K562 (cell line): ENCODE results near the gene SMC6. TPM values are rescaled to one million over a fixed set of nuclear protein-coding genes. Genes with fewer than 3 reads are reported as not detected.

Experiments
- ATAC-seq: fragments of 200-7000 bp; cut with Tn5 transposase; 3 replicates; pipeline ENCODE4 v1.9.1; 2020; ENCODE audit warnings: moderate library complexity
- BruUV-seq: library from RNA; stranded (reverse); fragments of 400-500 nt; replicated peaks from 2 replicates; lab custom pipeline; 2021; lab: Mats Ljungman, UMichigan
- CTCF ChIA-PET: fragments of 300-600 bp; formaldehyde crosslinking; extraction: SDS; loops from one replicate; lab custom pipeline; 2021; ENCODE audit warnings: low intra/inter-chr PET ratio; lab: Yijun Ruan, JAX
- POLR2A ChIA-PET: fragments of 300-600, 350-650 bp; sonication (Branson Sonifier 250); formaldehyde crosslinking; extraction: SDS; loops from one replicate; lab custom pipeline; 2021; ENCODE audit warnings: antibody characterized with exemption, inconsistent platforms; lab: Yijun Ruan, JAX
- DNase-seq, 4 experiments: peaks; one replicate each; pipeline versions ENCODE4 v3.0.0 to v3.0.0-alpha.2; 2011 to 2018; ENCODE audit warnings: low spot score in 3 of 4, mixed read lengths in 3 of 4; ENCODE audit errors: extremely low read depth in 1 of 4
- FAIRE-seq: peaks from 2 replicates; lab custom pipeline; 2011; peaks lifted over from hg19 to GRCh38; lab: Jason Lieb, UNC
- H2AFZ ChIP-seq: 2 replicates; pipeline ENCODE4 v1.6.0; 2011; ENCODE audit warnings: low read depth, low read length, control low read depth, inconsistent platforms
- H3K27ac ChIP-seq: fragments of 200-600 bp; 3 replicates; pipeline ENCODE4 v1.8.0; 2011; ENCODE audit warnings: low read depth, mild to moderate bottlenecking, control low read depth, inconsistent platforms, low read length, moderate library complexity, mixed read lengths; ENCODE audit errors: extremely low read depth
- H3K27me3 ChIP-seq, 2 experiments: fragments of 300-600 bp in 1 of 2; 2 replicates in 1 of 2; 3 replicates in 1 of 2; pipeline versions ENCODE4 v1.6.0 to v1.8.0; 2011; ENCODE audit warnings: inconsistent platforms in 2 of 2, low read length in 2 of 2, mild to moderate bottlenecking in 1 of 2, mixed read lengths in 1 of 2, moderate library complexity in 1 of 2; ENCODE audit not compliant: control insufficient read depth in 2 of 2, insufficient read depth in 2 of 2
- H3K36me3 ChIP-seq: fragments of 300-600 bp; 3 replicates; pipeline ENCODE4 v1.8.0; 2011; ENCODE audit warnings: mild to moderate bottlenecking, low read length, inconsistent platforms; ENCODE audit not compliant: control insufficient read depth, insufficient read depth
- H3K4me1 ChIP-seq, 2 experiments: fragments of 200-600 bp in 1 of 2; replicated peaks in 1 of 2; 2 replicates in 1 of 2; 3 replicates in 1 of 2; pipeline versions ENCODE4 v1.5.1 to v1.8.0; 2011; ENCODE audit warnings: inconsistent platforms in 2 of 2, low read length in 2 of 2, mild to moderate bottlenecking in 1 of 2, mixed read lengths in 1 of 2, moderate library complexity in 1 of 2; ENCODE audit not compliant: control insufficient read depth in 2 of 2, insufficient read depth in 2 of 2
- H3K4me2 ChIP-seq: 2 replicates; pipeline ENCODE4 v1.6.1; 2011; ENCODE audit warnings: low read length, control low read depth, inconsistent platforms, mixed read lengths; ENCODE audit not compliant: insufficient read depth
- H3K4me3 ChIP-seq: fragments of 200-600 bp; sonication (generic), shearing (Covaris generic); 2 replicates; pipeline ENCODE4 v1.5.1; 2016; ENCODE audit warnings: control low read depth, inconsistent platforms
- H3K79me2 ChIP-seq: fragments of 200-600 bp; 3 replicates; pipeline ENCODE4 v1.8.0; 2011; ENCODE audit warnings: low read length, inconsistent platforms; ENCODE audit not compliant: control insufficient read depth, insufficient read depth
- H3K9ac ChIP-seq, 2 experiments: 2 replicates each; pipeline versions ENCODE4 v1.6.0 to v1.6.1; 2011; ENCODE audit warnings: low read depth in 2 of 2, low read length in 2 of 2, control low read depth in 1 of 2, inconsistent platforms in 1 of 2, mild to moderate bottlenecking in 1 of 2, mixed read lengths in 1 of 2; ENCODE audit not compliant: insufficient read depth in 1 of 2
- H3K9me1 ChIP-seq: one replicate; pipeline ENCODE4 v1.6.0; 2011; ENCODE audit warnings: inconsistent platforms, mild to moderate bottlenecking, low read length, moderate library complexity; ENCODE audit not compliant: control insufficient read depth, insufficient read depth
- H3K9me3 ChIP-seq: replicated peaks from 2 replicates; pipeline ENCODE4 v1.5.1; 2011; ENCODE audit warnings: low read depth, low read length, inconsistent platforms; ENCODE audit not compliant: control insufficient read depth, insufficient read depth
- H4K20me1 ChIP-seq: replicated peaks from 2 replicates; pipeline ENCODE4 v1.6.1; 2011; ENCODE audit warnings: low read length, inconsistent platforms, mixed read lengths; ENCODE audit not compliant: control insufficient read depth, insufficient read depth
- ARID4B ChIP-seq: sonication (generic); formaldehyde crosslinking; IDR thresholded peaks from 2 replicates; pipeline ENCODE4 v1.8.0; 2022; ENCODE audit warnings: mild to moderate bottlenecking, missing genetic modification reagents
- DACH1 ChIP-seq: fragments of 450-650 bp; IDR thresholded peaks from 2 replicates; pipeline ENCODE4 v1.6.1; 2018; ENCODE audit not compliant: partially characterized antibody
- MTA1 ChIP-seq: fragments of 450-650 bp; IDR thresholded peaks from 2 replicates; pipeline ENCODE4 v1.6.1; 2017; ENCODE audit warnings: borderline replicate concordance
- NCOA4 ChIP-seq: fragments of 450-650 bp; IDR thresholded peaks from 2 replicates; pipeline ENCODE4 v1.6.1; 2018; ENCODE audit warnings: mild to moderate bottlenecking; ENCODE audit not compliant: partially characterized antibody
- RBM25 ChIP-seq: fragments of 200-400 bp; formaldehyde crosslinking; IDR thresholded peaks from 2 replicates; pipeline ENCODE4 v1.6.1; 2018; ENCODE audit warnings: low read length, low read depth, moderate library complexity; ENCODE audit not compliant: severe bottlenecking
- SMAD2 ChIP-seq: fragments of 150-350 bp; IDR thresholded peaks from 2 replicates; pipeline ENCODE4 v1.6.1; 2014; ENCODE audit warnings: low read depth, mild to moderate bottlenecking, low read length
- TRIM28 ChIP-seq: fragments of 450-650 bp; IDR thresholded peaks from 2 replicates; pipeline ENCODE4 v1.6.1; 2017
- ZNF324 ChIP-seq: fragments of 250-450 bp; sonication (Bioruptor Pico); IDR thresholded peaks from 2 replicates; pipeline ENCODE4 v1.4.0; 2020; ENCODE audit warnings: mild to moderate bottlenecking
- ZNF507 ChIP-seq: conservative IDR thresholded peaks from 2 replicates; pipeline ENCODE4 v1.6.1; 2017; ENCODE audit warnings: missing genetic modification characterization, missing compliant biosample characterization
- ZNF644 ChIP-seq: fragments of 200-800 bp; sonication (Bioruptor generic); IDR thresholded peaks from 2 replicates; pipeline ENCODE4 v1.6.1; 2016; ENCODE audit warnings: low read depth, missing genetic modification characterization, missing compliant biosample characterization
- WGBS: fragments of 100-300 bp; shearing (Covaris generic); methylation state at CpG from one replicate; pipeline ENCODE4 v1.1.6; 2016; ENCODE audit warnings: low coverage, mixed read lengths; ENCODE audit not compliant: insufficient coverage; ENCODE audit errors: missing lambda C conversion rate; 5-methylcytosine and 5-hydroxymethylcytosine counted together
- in situ Hi-C: fragments of 300-500 bp; cut with MboI; formaldehyde crosslinking; loops from 4 replicates; pipeline ENCODE4 v1.15.0; 2018; ENCODE audit warnings: inconsistent platforms, mixed read lengths
- intact Hi-C: fragments of 100-400 bp; cut with micrococcal nuclease; formaldehyde crosslinking; loops from 2 replicates; pipeline ENCODE4 v1.14.2; 2022
- polyA plus RNA-seq, 8 experiments: library from polyadenylated mRNA; depleted of rRNA in 4 of 8; stranded (reverse) in 5 of 8; unstranded in 3 of 8; fragments of >200 nt; fragmentation: Nextera tagmentation in 2 of 8; fragmentation: Illumina TruSeq in 1 of 8; extraction: Ambion mirVana in 2 of 8; extraction: Trizol in 1 of 8; gene quantifications; 2 replicates each; pipeline versions ENCODE4 v1.2.1 to v1.2.3, GENCODE V29; 2011 to 2014; ENCODE audit warnings: inconsistent platforms in 1 of 8, missing spikeins in 1 of 8
- total RNA-seq, 7 experiments: library from RNA; depleted of rRNA in 6 of 7; stranded (reverse); fragments of >200 nt in 6 of 7; fragmentation: Illumina TruSeq in 2 of 7; extraction: Trizol in 2 of 7; gene quantifications; 2 replicates each; pipeline versions ENCODE4 v1.2.1 to v1.2.3, GENCODE V29; 2011 to 2021; ENCODE audit warnings: low replicate concordance in 1 of 7

SMC6 gene
- total and polyA plus RNA-seq, 9 of the 15 experiments (the other 6 are each of a cell fraction or from before 2014, with no cell fraction given): 14.2 to 75.9 (median 47.7) TPM

GRCh38 chr2:17640406-17640805 lies 113.2 kb downstream of the SMC6 start (continued):
- no peak for TF ChIP-seq ARID4B (CRISPR knock-in tag)
- no peak for TF ChIP-seq SMAD2
- no peak for TF ChIP-seq DACH1
- no peak for TF ChIP-seq NCOA4
- TF ChIP-seq TRIM28: no peak
- no peak for TF ChIP-seq ZNF324 (CRISPR knock-in tag)
- no peak for TF ChIP-seq ZNF644 (tag)
- TF ChIP-seq, all 486 proteins: peak for 0

- no peaks in the 10 kb centered on the region for H3K9me3 ChIP-seq
- CTCF ChIA-PET: no interaction called here
- H3K36me3 ChIP-seq: no peaks in the 10 kb centered on the region
- POLR2A ChIA-PET: no interaction called here
- intact Hi-C loops: no loop called here
- FAIRE-seq: no peak
- no peaks in the 10 kb centered on the region for H3K79me2 ChIP-seq
- H3K4me3 ChIP-seq: no peak overlapping the region
- H2AFZ ChIP-seq: no peak overlapping the region
- 38% methylated on average over 7 of the region's 7 CpGs for WGBS
- no peak overlapping the region for H3K9ac ChIP-seq
- no peaks in the 10 kb centered on the region for H4K20me1 ChIP-seq
- H3K4me2 ChIP-seq: no peak overlapping the region
- no peak for DNase-seq
- H3K4me1 ChIP-seq: peaks cover 13 to 15% of the 10 kb centered on the region in 2 experiments
- no peaks in the 10 kb centered on the region for H3K27me3 ChIP-seq
- ATAC-seq: no peak
- no peaks in the 10 kb centered on the region for H3K9me1 ChIP-seq
- no peak overlapping the region for H3K27ac ChIP-seq
- TF ChIP-seq ZNF507: no peak
- TF ChIP-seq RBM25: peak; percentile 6
- no peak for TF ChIP-seq MTA1
- TF ChIP-seq, all 486 proteins: peak for 1
- no TSS peak for BruUV-seq
- in situ Hi-C loops: no loop called here
These were observed 115.3 kb downstream of the SMC6 start for GRCh38 chr2:17638196-17638743.
